Calu3 (cell line): ENCODE data around the gene LRRC75A. TPM values are rescaled to one million over a fixed set of nuclear protein-coding genes. Genes with fewer than 3 reads are reported as not detected.

Source experiments
- BruUV-seq: library from RNA; stranded (reverse); fragments of 400-500 nt; replicated peaks from 2 replicates; lab custom pipeline; 2021; lab: Mats Ljungman, UMichigan
- CTCF ChIA-PET: fragments of 300-600 bp; sonication (Branson Sonifier 250); formaldehyde crosslinking; loops from one replicate; lab custom pipeline; 2022; ENCODE audit warnings: antibody characterized with exemption; lab: Charles Lee
- DNase-seq: peaks from one replicate; pipeline ENCODE4 v3.0.0; 2022
- H3K27ac Mint-ChIP-seq: one replicate; pipeline ENCODE4 v1.8.0; 2022; ENCODE audit warnings: mixed read lengths; ENCODE audit not compliant: unreplicated experiment
- H3K27me3 Mint-ChIP-seq: one replicate; pipeline ENCODE4 v1.8.0; 2022; ENCODE audit warnings: mixed read lengths; ENCODE audit not compliant: unreplicated experiment
- H3K36me3 Mint-ChIP-seq: one replicate; pipeline ENCODE4 v1.8.0; 2022; ENCODE audit warnings: mild to moderate bottlenecking, moderate library complexity, mixed read lengths; ENCODE audit not compliant: insufficient read depth, unreplicated experiment
- H3K4me1 Mint-ChIP-seq: one replicate; pipeline ENCODE4 v1.8.0; 2022; ENCODE audit warnings: mild to moderate bottlenecking, low read depth, mixed read lengths; ENCODE audit not compliant: unreplicated experiment
- H3K4me3 Mint-ChIP-seq: one replicate; pipeline ENCODE4 v1.8.0; 2022; ENCODE audit warnings: mild to moderate bottlenecking, low read depth, moderate library complexity, mixed read lengths; ENCODE audit not compliant: unreplicated experiment
- H3K9me3 Mint-ChIP-seq: one replicate; pipeline ENCODE4 v1.8.0; 2022; ENCODE audit warnings: low read depth, mixed read lengths; ENCODE audit not compliant: unreplicated experiment
- intact Hi-C: fragments of 100-400 bp; cut with micrococcal nuclease; formaldehyde crosslinking; loops from one replicate; pipeline ENCODE4 v1.10.0; 2022; ENCODE audit not compliant: unreplicated experiment
- total RNA-seq: library from RNA; stranded (reverse); gene quantifications from 2 replicates; pipeline ENCODE4 v1.2.3, GENCODE V29; 2022
- TF ChIP-seq, protein P1 (sequence below): fragments of 200-600 bp; IDR thresholded peaks from one replicate; pipeline ENCODE4 v1.8.0; 2022; ENCODE audit warnings: antibody characterized with exemption; ENCODE audit not compliant: unreplicated experiment

LRRC75A gene
- total RNA-seq, 1 experiment from 2014 or later, result 3.0 TPM

DNA sequence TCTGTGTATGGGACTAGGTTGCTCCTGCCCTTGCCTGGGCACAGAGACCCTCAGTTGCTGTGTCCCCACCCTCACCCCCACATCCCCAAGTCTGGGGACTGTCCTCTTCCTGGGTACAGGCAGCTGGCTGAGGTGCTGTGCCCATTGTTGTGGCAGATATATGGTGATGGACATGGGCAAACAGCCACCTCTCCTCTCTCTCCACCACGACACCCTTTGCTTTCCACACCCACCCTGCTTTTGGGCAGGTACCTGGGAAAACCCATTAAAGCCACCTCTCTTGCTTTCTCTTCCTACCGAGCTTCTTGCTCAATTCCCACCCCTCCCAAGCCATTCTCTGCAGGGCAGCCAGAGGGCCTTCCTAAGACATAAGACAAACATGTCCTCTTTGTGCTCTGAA, 54.9 kb downstream of the LRRC75A start:
- no peak overlapping the region for H3K27ac Mint-ChIP-seq
- BruUV-seq, result no TSS peak
- TF ChIP-seq, protein P1, sequence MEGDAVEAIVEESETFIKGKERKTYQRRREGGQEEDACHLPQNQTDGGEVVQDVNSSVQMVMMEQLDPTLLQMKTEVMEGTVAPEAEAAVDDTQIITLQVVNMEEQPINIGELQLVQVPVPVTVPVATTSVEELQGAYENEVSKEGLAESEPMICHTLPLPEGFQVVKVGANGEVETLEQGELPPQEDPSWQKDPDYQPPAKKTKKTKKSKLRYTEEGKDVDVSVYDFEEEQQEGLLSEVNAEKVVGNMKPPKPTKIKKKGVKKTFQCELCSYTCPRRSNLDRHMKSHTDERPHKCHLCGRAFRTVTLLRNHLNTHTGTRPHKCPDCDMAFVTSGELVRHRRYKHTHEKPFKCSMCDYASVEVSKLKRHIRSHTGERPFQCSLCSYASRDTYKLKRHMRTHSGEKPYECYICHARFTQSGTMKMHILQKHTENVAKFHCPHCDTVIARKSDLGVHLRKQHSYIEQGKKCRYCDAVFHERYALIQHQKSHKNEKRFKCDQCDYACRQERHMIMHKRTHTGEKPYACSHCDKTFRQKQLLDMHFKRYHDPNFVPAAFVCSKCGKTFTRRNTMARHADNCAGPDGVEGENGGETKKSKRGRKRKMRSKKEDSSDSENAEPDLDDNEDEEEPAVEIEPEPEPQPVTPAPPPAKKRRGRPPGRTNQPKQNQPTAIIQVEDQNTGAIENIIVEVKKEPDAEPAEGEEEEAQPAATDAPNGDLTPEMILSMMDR, result no peak
- no peak for DNase-seq
- intact Hi-C loops, result no loop called here
- CTCF ChIA-PET, result interaction anchor here (0.5 kb wide), 1 partner anchor 527 kb away, joined by 3 read pairs; no protein-coding TSS in a partner anchor
- no peaks in the 10 kb centered on the region for H3K27me3 Mint-ChIP-seq
- no peaks in the 10 kb centered on the region for H3K9me3 Mint-ChIP-seq
- H3K36me3 Mint-ChIP-seq, result peaks cover 47% of the 10 kb centered on the region
- H3K4me3 Mint-ChIP-seq, result no peak overlapping the region
- H3K4me1 Mint-ChIP-seq, result peaks cover 19% of the 10 kb centered on the region

DNA sequence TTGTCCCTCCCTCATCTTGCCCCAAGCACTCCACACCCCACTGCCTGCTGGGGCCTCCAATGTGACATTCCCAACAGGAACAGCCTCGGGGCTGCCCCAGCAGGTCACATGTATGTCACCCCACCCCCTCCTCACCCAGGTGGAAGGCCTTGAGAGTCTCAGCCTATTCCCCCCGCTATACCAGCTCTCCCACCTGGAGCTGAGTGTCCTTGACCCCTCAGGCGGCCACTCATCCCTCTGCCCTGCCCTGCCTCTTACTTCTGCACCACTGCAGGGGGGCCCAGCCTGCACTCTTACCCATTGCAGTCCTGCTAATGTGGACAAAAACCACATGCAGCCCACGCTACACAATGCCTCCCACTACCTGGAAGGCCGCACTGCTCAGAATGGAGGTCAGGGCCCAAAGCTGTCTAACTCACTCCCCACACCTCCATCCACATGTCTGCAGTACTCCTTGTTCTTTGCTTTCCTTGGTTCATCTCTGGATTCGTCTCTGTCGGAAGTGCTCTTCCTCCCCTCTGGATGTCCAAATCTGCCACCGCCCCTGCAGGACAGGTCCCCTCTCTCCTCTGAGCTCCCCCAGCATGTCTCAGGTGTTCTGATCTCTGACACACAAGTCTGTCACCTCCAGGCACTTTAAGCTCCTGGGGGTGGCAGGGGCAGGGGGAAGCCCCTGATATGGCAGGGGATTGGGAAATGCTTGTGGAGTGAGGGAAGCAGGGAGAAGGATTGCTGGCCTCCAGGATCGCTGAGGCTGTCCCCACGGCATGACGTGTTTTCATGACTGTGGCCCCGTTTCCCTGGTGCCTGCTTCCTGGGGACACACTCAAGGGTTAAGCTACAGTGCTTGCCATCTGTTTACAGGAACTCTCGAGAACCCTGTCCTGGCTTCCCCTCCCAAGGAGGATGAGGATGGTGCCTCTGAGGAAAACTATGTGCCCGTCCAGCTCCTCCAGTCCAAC, 55.8 kb downstream of the LRRC75A start:
- Mint-ChIP-seq H3K4me3 (no peak overlapping the region), H3K36me3 (peaks cover 39% of the 10 kb centered on the region), H3K9me3 (no peaks in the 10 kb centered on the region), H3K4me1 (peaks cover 19% of the 10 kb centered on the region), H3K27ac (no peak overlapping the region), H3K27me3 (no peaks in the 10 kb centered on the region)
- TF ChIP-seq, protein P1, result no peak
- intact Hi-C loops, result no loop called here
- CTCF ChIA-PET, result interaction anchor here (0.5 kb wide), 1 partner anchor 528 kb away, joined by 3 read pairs; no protein-coding TSS in a partner anchor
- no peak for DNase-seq
- no TSS peak for BruUV-seq

DNA sequence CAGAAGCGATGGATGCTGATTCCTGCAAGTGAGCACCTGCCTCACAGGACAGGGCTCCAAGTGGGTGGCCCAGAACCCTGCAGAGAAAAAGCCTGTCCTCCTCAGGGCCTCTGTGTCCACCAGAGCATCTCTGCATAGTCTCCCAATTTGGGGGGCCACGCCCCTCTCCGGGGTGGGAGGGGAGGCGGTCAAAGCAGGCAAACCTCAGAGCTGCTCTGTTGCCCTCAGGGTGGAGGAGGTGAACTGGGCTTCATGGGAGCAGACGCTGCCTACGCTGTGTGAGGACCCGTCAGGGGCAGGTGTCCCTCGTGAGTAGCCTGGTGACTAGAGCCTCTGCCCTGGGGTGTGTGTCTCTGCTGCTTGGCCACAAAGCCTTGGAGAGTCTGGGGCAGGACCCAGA, 57.3 kb downstream of the LRRC75A start:
- H3K27me3 Mint-ChIP-seq, result no peaks in the 10 kb centered on the region
- H3K4me3 Mint-ChIP-seq, result no peak overlapping the region
- BruUV-seq, result no TSS peak
- H3K9me3 Mint-ChIP-seq, result no peaks in the 10 kb centered on the region
- peaks cover 19% of the 10 kb centered on the region for H3K4me1 Mint-ChIP-seq
- intact Hi-C loops, result no loop called here
- CTCF ChIA-PET, result no interaction called here
- TF ChIP-seq, protein P1, result no peak
- no peak overlapping the region for H3K27ac Mint-ChIP-seq
- peaks cover 23% of the 10 kb centered on the region for H3K36me3 Mint-ChIP-seq
- DNase-seq, result no peak

DNA sequence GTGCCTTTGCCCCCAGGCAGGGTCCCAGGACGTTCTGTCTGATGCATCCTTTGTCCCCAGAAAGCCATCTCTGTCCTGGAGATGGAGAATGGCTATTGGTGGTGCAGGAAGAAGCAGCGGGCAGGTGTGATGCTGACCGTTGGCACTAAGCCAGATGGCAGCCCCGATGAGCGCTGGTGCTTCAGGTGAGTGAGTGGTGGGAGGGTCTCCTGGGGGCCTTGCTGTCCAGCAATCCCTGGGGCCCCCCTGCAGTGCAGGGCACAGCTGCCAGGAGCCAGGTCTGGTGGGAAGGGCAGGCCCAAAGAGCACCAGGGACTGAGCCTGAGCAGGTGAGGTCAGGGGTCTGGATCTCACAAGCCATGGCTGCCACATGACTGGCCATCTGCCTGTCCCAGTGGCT, 58.5 kb downstream of the LRRC75A start:
- Mint-ChIP-seq H3K4me3 (no peak overlapping the region), H3K4me1 (peaks cover 18% of the 10 kb centered on the region), H3K9me3 (no peaks in the 10 kb centered on the region), H3K36me3 (peaks cover 12% of the 10 kb centered on the region), H3K27me3 (no peaks in the 10 kb centered on the region), H3K27ac (no peak overlapping the region)
- CTCF ChIA-PET, result no interaction called here
- TF ChIP-seq, protein P1, result no peak
- BruUV-seq, result no TSS peak
- intact Hi-C loops, result no loop called here
- no peak for DNase-seq
